Right atrium auricular region (tissue), 2 donors: ENCODE measurements around the gene METTL25B. TPM values are rescaled to one million over a fixed set of nuclear protein-coding genes. Genes with fewer than 3 reads are reported as not detected.
A peak's percentile ranks its signal among the peaks of the same experiment; 100 is the strongest.

ENCODE experiments used
- DNase-seq: peaks from one replicate; pipeline ENCODE4 v3.0.0-alpha.2; 2019; ENCODE audit warnings: low spot score
- H3K27ac ChIP-seq, 2 donors: fragments of 200-600 bp; sonication (generic); 1 replicate in 1 of 2; 2 replicates in 1 of 2; pipeline ENCODE4 v1.5.1; 2016 to 2019
- H3K27me3 ChIP-seq, 2 donors: fragments of 200-600 bp; sonication (generic); one replicate each; pipeline versions ENCODE4 v1.5.1 to v1.6.0; 2017 to 2019
- H3K36me3 ChIP-seq: fragments of 200-600 bp; sonication (generic); one replicate; pipeline ENCODE4 v1.5.1; 2016
- H3K4me1 ChIP-seq, 2 donors: fragments of 200-600 bp; sonication (generic); one replicate each; pipeline versions ENCODE4 v1.5.1 to v1.6.0; 2017 to 2019
- H3K4me3 ChIP-seq, 2 donors: fragments of 200-600 bp; sonication (generic); 1 replicate in 1 of 2; 2 replicates in 1 of 2; pipeline ENCODE4 v1.5.1; 2017 to 2019; ENCODE audit warnings: mild to moderate bottlenecking in 1 of 2, moderate library complexity in 1 of 2
- H3K9me3 ChIP-seq, 2 donors: fragments of 200-600 bp; sonication (generic); one replicate each; pipeline ENCODE4 v1.5.1; 2019
- total RNA-seq, 2 donors: library from RNA; depleted of rRNA; stranded (reverse); fragments of >200 nt; gene quantifications; one replicate each; pipeline ENCODE4 v1.1.0, GENCODE V29; 2016
- TF ChIP-seq, protein P1 (sequence below), 2 donors: fragments of 200-600 bp; sonication (generic); IDR thresholded peaks; one replicate each; pipeline ENCODE4 v1.5.1; 2019; ENCODE audit warnings: antibody characterized with exemption in 2 of 2

METTL25B gene
- total RNA-seq, 2 donors from 2014 or later: 7.4 to 15.6 TPM

DNA sequence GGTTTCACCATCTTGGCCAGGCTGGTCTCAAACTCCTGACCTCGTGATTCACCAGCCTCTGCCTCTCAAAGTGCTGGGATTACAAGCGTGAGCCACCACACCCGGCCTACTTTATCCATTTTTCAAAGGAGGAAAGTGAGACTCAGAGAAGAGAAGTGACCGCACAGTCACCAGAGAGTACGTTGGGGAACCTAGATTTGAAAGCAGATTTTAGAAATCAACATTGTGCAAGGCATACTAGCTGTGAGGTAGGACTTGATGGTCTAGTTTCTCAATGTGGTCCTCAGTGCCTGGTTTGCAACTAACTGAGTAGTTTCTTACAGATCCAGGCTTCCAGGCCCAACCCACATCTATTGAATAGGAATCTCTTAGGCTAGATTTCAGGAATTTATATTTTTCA is 37.4 kb downstream of the METTL25B start:
- TF ChIP-seq, protein P1, sequence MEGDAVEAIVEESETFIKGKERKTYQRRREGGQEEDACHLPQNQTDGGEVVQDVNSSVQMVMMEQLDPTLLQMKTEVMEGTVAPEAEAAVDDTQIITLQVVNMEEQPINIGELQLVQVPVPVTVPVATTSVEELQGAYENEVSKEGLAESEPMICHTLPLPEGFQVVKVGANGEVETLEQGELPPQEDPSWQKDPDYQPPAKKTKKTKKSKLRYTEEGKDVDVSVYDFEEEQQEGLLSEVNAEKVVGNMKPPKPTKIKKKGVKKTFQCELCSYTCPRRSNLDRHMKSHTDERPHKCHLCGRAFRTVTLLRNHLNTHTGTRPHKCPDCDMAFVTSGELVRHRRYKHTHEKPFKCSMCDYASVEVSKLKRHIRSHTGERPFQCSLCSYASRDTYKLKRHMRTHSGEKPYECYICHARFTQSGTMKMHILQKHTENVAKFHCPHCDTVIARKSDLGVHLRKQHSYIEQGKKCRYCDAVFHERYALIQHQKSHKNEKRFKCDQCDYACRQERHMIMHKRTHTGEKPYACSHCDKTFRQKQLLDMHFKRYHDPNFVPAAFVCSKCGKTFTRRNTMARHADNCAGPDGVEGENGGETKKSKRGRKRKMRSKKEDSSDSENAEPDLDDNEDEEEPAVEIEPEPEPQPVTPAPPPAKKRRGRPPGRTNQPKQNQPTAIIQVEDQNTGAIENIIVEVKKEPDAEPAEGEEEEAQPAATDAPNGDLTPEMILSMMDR (IDR thresholded peaks at IDR 0.05): no peak
- H3K27ac ChIP-seq: peak overlapping the region; percentile 92 to 94
- no peak for DNase-seq
- H3K4me3 ChIP-seq: no peak overlapping the region
- H3K36me3 ChIP-seq: peaks cover 4% of the 10 kb centered on the region
- H3K4me1 ChIP-seq: peaks cover 0 to 40% of the 10 kb centered on the region in 2 donors
- H3K9me3 ChIP-seq: no peaks in the 10 kb centered on the region
- no peaks in the 10 kb centered on the region for H3K27me3 ChIP-seq

DNA sequence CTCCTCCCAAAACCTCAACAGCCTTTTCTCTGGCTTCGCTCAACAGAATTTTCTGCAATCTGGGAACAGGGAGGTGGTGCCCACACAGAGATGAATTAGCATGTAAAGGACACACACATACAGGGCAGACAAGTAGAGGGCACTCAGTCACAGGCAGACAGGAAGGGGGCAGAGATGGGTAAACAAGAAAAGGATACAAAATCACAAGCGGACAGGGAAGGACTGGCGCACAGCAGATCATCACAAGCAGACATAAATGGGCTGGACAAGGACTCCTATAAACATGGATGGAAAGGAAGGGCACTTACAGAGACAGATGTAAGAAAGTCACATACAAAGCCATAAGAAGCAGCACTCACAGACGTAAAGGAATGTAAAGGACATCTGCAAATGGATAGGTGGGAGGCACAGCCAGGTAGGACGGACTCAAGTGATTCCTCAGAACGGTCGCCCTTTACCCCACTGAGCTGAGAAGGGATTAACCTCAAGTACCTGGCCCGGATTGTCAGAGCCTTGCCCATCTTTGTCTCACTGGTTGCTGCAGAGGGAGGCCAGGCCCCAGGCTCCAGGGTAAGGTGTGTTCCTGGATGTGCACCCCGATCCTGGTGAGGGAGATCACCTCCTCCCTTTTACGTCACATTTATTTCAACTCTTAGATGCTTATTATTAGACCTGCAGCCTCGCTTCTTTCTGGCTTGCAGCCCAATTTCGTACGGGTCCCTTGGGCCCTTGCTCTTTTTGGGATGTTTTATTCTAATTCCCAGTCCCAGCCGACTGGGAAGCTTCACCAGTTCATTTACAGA is 38.2 kb downstream of the METTL25B start:
- TF ChIP-seq, protein P1 (IDR thresholded peaks at IDR 0.05): no peak

DNA sequence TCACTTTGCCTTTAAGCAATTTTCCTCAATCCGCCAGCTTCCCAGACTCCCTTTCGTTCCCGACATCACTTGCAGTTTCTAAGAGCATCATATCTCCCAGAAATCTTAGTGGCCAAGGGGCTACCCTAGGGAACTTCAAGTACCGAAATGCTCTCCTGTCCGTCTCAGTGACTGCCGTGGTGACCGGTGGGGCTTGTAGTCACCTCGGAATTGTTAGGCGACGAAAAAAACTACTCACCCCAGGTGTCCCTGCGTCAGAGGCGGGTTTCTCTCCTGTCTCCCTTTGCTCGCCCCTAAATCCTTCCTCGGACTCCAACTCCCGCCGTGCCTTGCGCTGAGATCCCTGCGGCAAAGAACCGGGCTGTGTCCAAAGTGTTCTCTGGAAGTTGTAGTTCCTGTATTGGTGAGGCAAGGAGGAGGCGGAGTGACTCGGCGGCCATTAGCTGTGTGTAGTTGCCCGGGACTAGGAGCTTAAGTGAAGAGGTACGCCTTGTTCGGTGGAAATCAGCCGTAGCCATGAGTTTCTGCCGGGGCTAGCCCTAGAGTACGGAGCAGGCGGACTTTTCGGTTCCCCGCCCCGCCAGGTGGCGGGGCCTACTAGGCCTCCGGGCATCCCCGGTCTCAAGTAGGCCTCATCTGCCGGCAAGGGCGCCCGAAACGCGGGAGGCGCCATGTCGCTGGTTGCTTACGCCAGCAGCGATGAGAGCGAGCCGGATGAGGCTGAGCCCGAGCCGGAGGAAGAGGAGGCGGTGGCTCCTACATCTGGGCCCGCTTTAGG is 39.0 kb downstream of the METTL25B start, which contains the start of gene PRCC:
TSS of gene PRCC (plus strand) at position 435 of the 778 bp plus-strand sequence. CDS start at position 672, 237 bp downstream.
- Histone ChIP-seq H3K27ac (peak within 1 kb of the TSS; percentile 92 to 94), H3K4me3 (peak within 1 kb of the TSS; percentile 88 to 98), H3K4me1 (peaks cover 0 to 55% of the 10 kb centered on the region in 2 donors), H3K36me3 (peaks cover 7% of the 10 kb centered on the region), H3K9me3 (no peaks in the 10 kb centered on the region), H3K27me3 (no peaks in the 10 kb centered on the region)
- DNase-seq: peak; percentile 99
- TF ChIP-seq, protein P1 (IDR thresholded peaks at IDR 0.05): no peak

More for the DNA sequence above, 38.2 kb downstream of the METTL25B start:
- DNase-seq: no peak
- peak overlapping the region; percentile 47 to 88 for H3K4me3 ChIP-seq
- H3K9me3 ChIP-seq: no peaks in the 10 kb centered on the region
- H3K27ac ChIP-seq: peak overlapping the region; percentile 92 to 94
- H3K4me1 ChIP-seq: peaks cover 0 to 47% of the 10 kb centered on the region in 2 donors
- H3K36me3 ChIP-seq: peaks cover 7% of the 10 kb centered on the region
- H3K27me3 ChIP-seq: no peaks in the 10 kb centered on the region

DNA sequence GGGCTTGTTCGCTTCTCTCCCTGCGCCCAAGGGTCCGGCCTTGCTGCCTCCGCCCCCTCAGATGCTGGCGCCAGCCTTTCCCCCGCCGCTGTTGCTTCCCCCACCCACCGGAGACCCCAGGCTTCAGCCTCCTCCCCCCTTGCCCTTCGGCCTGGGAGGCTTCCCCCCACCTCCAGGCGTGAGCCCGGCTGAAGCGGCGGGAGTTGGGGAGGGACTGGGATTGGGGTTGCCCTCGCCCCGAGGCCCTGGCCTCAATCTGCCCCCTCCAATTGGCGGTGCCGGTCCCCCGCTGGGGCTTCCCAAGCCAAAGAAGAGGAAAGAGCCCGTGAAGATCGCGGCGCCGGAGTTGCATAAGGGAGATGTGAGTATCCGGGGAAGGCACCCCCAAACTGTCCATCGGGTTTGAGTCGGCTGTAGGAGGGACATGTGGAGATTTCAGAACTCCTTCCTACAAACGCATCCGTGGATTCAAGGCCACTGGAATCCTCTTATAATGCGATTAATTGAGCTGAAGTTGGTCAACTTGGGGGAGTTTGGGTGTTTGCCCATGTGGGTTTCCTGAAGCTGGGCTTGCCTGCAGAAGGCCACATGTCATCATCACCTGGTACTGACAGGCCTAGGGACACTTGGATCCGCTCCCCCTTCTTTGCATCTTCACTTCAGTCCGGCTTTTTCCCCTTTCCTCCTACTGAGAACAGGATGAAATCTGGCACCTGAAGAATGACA is 39.8 kb downstream of the METTL25B start:
- TF ChIP-seq, protein P1 (IDR thresholded peaks at IDR 0.05): no peak
- Histone ChIP-seq H3K27me3 (no peaks in the 10 kb centered on the region), H3K36me3 (peaks cover 7% of the 10 kb centered on the region), H3K4me3 (peak overlapping the region; percentile 88 to 98), H3K9me3 (no peaks in the 10 kb centered on the region), H3K27ac (peak overlapping the region; percentile 92 to 94), H3K4me1 (peaks cover 0 to 62% of the 10 kb centered on the region in 2 donors)
- no peak for DNase-seq

DNA sequence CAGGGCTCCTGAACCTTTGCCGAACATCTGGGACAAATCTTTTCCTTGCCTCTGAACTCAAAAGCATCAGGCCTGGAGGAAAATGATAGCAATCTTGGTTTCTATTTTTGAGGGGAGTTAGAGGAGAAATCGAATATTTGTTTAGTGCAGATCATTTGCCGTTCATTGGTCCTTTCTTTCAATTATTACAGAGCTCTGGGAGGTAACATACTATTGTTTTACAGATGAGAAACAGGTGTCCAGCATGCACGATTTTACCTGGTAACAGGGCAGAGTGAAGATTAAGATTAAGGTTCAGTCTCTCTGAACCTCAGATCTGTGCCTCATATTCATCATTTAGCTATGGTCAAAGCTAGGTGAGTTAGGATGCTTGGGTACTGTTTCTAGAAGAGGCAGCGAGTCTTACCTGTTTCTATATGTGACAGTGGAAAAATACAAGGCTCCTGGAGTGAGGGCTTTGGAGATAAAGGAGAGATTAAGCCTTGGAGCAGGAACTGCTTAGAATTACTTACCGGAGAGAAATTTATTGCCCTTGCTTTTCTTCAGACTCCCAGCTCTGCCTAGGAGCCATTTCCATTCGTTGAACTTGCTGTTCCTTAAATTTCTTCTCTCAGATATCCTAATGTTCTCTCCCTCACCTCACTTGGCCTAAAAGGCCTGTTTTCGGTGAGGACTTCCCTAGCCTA is 40.5 kb downstream of the METTL25B start:
- TF ChIP-seq, protein P1 (IDR thresholded peaks at IDR 0.05): no peak
- peak overlapping the region; percentile 92 to 94 for H3K27ac ChIP-seq
- peaks cover 7% of the 10 kb centered on the region for H3K36me3 ChIP-seq
- H3K4me1 ChIP-seq: peaks cover 0 to 69% of the 10 kb centered on the region in 2 donors
- H3K9me3 ChIP-seq: no peaks in the 10 kb centered on the region
- no peaks in the 10 kb centered on the region for H3K27me3 ChIP-seq
- peak overlapping the region; percentile 88 to 98 for H3K4me3 ChIP-seq
- DNase-seq: no peak
